WI38 (cell line): Measurements from ENCODE around the gene UFSP1.
A peak's percentile ranks its signal among the peaks of the same experiment; 100 is the strongest.
"Not testable (repeated sequence)": the region's sequence is repeated elsewhere in the genome, so short reads cannot be mapped to it uniquely, and the experiment has no call there.

Experiments used
- H3K4me3 ChIP-seq: 2 replicates; pipeline ENCODE4 v1.5.1; 2011; ENCODE audit warnings: low read depth, mild to moderate bottlenecking, control low read depth, low read length
- TF ChIP-seq, protein P1 (sequence below): IDR thresholded peaks from 2 replicates; pipeline ENCODE4 v1.5.1; 2012; ENCODE audit warnings: low read depth, mild to moderate bottlenecking, control low read depth, low read length

The UFSP1 gene

DNA sequence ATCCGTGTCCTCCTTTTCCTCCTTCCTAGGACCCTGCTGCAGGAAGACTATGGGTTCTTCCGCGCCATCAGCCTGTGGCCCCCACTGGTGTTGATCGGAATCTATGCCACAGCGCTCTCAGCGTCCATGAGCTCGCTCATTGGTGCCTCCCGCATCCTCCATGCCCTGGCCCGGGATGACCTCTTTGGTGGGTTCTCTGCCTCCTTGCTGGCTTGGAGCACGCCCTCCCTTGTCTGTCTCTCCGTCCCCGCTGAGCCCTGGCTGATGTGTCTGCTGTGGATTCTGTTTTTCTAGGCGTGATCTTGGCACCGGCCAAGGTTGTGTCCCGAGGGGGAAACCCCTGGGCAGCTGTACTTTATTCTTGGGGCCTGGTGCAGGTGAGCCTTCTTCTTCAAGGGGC is 29.7 kb downstream of the UFSP1 start:
- TF ChIP-seq, protein P1, sequence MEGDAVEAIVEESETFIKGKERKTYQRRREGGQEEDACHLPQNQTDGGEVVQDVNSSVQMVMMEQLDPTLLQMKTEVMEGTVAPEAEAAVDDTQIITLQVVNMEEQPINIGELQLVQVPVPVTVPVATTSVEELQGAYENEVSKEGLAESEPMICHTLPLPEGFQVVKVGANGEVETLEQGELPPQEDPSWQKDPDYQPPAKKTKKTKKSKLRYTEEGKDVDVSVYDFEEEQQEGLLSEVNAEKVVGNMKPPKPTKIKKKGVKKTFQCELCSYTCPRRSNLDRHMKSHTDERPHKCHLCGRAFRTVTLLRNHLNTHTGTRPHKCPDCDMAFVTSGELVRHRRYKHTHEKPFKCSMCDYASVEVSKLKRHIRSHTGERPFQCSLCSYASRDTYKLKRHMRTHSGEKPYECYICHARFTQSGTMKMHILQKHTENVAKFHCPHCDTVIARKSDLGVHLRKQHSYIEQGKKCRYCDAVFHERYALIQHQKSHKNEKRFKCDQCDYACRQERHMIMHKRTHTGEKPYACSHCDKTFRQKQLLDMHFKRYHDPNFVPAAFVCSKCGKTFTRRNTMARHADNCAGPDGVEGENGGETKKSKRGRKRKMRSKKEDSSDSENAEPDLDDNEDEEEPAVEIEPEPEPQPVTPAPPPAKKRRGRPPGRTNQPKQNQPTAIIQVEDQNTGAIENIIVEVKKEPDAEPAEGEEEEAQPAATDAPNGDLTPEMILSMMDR, result no peak

DNA sequence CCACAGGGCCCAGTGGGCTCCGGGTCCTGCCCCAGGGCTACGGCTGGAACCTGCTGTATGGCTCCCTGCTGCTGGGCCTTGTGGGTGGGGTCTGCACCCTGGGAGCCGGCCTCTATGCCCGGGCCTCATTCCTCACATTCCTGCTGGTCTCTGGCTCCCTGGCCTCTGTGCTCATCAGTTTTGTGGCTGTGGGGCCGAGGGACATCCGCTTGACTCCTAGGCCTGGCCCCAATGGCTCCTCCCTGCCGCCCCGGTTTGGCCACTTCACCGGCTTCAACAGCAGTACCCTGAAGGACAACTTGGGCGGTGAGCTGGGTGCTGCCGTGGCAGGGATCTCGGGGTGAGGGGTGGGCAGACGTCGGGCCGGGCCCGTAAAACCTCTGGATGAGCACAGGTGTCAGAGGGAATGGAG is 32.6 kb downstream of the UFSP1 start:
- TF ChIP-seq, protein P1, result no peak
- no peak overlapping the region for H3K4me3 ChIP-seq

More for the DNA sequence above, 29.7 kb downstream of the UFSP1 start:
- H3K4me3 ChIP-seq, result no peak overlapping the region

DNA sequence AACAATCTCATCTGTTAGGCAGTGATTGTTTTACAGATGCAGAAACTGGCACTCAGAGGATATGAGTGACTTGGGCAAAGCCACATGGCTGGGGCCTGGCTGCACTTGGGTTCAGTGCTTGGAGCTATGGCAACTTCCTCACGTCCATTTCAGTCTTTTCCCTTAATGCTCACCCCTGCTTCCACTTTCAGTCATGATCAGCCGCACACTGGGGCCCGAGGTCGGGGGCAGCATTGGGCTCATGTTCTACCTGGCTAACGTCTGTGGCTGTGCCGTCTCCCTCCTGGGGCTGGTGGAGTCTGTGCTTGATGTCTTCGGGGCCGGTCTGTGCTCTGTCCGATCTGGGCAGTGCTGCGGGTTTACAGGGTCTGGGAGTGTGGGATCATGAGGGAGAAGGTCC is 34.0 kb downstream of the UFSP1 start:
- no peak overlapping the region for H3K4me3 ChIP-seq
- TF ChIP-seq, protein P1, result no peak

DNA sequence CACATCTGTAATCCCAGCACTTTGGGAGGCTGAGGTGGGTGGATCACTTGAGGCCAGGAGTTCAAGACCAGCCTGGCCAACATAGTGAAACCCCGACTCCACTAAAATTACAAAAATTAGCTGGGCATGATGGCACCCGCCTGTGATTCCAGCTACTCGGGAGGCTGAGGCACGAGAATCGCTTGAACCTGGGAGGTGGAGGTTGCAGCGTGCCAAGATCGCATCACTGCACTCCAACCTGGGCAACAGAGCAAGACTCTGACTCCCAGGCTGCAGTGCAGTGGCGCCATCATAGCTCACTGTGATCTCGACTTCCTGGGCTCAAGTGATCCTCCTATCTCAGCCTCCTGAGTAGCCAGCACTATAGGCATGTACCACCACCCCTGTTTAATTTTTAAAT is 34.6 kb downstream of the UFSP1 start:
- H3K4me3 ChIP-seq, result not testable (repeated sequence)

DNA sequence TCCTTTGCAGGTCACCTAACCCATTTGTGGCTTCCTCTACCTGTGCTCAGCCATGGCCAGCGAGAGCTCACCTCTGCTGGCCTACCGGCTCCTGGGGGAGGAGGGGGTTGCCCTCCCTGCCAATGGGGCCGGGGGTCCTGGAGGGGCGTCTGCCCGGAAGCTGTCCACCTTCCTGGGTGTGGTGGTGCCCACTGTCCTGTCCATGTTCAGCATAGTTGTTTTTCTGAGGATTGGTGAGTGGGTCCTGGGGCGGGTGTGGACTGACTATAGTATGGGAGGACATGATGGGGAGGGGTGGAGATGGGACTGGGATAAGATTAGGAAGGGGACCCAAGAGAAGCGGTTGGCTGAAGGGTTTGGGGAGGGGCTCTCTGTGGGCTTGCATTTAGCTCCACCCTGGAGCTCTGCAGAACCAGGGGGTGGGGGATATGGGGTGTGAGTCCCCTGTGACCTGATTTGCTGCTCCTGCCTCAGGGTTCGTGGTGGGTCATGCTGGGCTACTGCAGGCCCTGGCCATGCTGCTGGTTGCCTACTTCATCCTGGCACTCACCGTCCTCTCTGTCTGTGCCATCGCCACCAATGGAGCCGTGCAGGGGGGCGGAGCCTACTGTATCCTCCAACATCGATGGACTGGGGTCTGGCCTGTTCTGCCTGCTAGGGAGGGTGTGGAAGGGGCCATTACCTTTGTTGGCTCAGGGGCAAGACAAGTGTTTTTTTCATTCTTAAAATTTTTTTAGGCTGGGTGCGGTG is 35.2 kb downstream of the UFSP1 start:
- no peak overlapping the region for H3K4me3 ChIP-seq
- TF ChIP-seq, protein P1, result no peak

DNA sequence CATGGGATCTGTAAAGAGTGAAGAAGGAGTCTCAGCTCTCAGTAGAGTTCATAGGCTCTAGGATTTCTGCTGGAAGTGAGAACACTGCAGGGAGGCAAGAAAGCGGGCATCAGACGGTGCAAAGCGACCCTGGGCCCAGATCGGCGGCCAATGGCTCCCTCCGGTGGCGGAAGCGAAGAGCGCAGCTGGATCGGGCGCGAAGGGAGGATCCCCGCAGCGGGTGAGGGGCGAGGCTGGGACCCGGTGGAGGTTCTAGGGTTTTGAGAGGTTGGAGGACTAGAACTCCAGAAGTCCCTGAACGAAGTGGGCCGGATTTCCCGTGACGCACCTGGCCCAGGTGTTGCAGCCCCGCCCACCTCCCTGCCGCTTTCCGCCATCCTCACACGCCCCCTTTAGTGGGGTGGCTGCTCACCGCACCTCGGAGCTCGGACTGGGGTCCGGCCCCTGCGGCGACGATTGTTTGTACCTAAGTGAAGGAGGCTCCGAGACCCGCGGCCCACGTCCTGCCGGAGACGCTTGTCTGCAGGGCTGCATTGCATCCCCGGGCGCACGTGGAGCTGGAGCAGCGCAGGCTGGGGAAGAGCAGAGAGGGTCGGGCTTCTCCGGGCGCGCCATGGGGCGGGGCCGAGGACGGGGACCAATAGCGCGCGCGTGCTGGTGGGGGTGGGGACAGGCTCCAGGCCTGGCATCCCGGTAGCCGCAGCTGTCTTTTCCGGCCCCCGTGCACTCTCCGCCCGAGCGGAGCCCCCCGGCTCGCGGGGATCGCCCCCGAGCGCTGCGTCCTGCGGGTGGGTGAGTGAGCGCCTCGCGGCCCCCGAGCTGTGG is 37.3 kb downstream of the UFSP1 start, which contains the start of gene SLC12A9:
Gene SLC12A9, plus strand, starts transcription at position 666 of the 825 bp plus-strand sequence. CDS start 1,485 bp downstream, outside the sequence.
- H3K4me3 ChIP-seq, result peak within 1 kb of the TSS; percentile 81
- TF ChIP-seq, protein P1, result peak; percentile 88

DNA sequence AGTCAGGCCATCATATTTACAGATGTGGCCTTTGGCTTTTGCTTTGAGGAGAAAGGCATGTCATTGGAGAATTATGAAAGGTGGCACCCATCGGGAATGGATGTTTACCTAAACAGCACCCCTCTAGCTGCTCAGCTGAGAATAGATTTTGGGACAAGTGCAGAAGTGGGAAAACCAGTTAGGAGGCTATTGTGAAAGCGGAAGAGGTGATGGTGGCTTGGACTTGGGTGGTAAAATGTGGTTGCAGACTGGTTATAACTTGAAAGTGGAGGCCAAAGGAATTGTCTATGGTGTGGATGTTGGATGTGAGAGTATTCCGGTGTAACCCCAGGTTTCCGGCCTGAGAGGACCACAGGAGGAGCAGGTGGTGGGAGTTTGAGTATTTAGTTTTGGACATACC is 42.2 kb downstream of the UFSP1 start:
- TF ChIP-seq, protein P1, result no peak
- H3K4me3 ChIP-seq, result no peak overlapping the region
